Fibroblast of skin of abdomen (primary cell): Measurements from ENCODE around the gene KIF17.

Experiments
- DNase-seq: peaks from one replicate; pipeline ENCODE4 v3.0.0-alpha.2; 2013

KIF17 gene

DNA sequence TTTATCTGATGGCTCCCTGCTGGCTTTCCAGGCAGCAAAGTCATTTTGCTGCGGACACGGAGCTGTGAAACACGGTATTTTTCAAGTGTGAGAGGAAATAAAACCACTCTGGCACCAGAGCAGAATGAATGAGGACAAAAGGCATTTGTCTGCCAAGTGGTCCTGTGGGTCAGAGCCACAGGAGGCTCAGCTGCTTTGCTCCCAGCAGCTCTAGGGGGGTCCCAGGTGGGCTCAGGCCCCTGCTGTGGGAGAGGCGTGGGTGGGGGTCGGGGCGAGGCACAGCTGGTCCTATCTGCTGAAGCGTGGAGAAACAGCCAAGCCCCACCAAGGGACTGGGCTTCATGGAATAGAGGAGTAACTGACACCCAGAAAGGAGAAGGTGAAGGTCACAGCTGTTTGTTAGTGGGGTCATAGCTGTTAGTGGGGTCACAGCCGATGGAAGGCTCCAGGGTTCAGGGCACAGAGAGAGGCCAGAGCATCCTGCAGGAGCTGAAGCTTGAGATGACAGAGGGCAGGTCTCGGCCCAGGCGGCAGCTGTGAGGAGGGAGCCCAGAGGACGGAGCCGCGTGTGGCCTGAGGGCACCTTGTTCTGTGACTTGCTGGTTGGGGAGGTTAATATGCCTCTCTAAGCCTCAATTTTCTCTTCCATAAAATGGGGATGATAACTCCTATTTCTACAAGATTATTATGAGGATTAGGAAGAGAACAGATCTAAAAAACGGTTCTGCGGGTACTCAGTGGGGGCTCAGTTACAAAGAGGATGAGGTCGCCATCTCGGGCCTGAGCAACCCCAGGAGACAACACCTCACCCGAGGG lies 7.1 kb downstream of the KIF17 start:
- no peak for DNase-seq

GRCh38 chr1:20709868-20710267 lies 7.9 kb downstream of the KIF17 start:
- no peak for DNase-seq

- no peak for DNase-seq
Observed at GRCh38 chr1:20708891-20709290, 8.9 kb downstream of the KIF17 start.

DNA sequence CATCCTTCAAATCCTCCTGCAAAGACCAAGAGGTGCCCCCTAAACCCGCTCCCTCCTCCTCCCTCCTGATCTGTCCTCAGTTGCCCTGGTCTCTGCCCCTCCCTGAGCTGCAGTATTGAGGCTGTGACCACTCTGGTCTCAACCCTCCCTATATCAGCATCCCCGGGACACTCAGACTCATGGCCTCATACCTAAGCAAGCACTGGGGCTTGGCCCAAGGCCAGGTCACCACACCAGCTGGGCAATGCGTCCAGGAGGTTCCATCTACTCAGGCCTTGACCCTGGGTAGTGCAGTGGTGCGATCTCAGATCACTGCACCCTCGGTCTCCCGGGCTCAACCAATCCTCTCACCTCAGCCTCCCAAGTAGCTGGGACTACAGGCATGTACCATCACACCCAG lies 9.8 kb downstream of the KIF17 start:
- DNase-seq: no peak

GRCh38 chr1:20706841-20707240 lies 11.0 kb downstream of the KIF17 start:
- no peak for DNase-seq

DNA sequence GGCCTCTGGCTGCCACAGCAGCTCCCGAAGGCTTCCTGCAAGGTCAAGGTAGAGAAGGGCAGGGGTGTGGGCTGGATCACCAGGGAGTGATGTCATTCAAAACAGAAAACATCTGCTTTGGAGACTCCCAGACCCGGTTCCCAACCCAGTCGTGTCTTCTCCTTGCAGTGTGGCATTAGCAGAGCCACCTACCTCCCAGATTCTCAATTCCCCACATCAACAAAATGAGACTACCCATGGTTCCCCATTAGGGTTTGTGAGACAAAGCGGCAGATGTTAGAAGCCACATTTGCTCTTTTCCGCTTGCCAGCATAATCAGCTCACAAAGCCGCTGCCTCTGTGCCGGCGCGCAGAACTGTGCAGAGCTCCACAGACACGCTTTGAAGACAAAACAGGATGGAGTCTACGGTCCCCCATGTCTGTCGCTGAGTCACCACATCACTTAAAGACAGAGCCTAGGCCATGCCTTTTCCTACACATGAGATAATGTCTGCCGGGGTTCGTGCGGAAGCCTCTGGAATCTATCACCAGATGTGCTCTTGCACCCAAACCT lies 12.5 kb downstream of the KIF17 start:
- peak; percentile 56 for DNase-seq

DNA sequence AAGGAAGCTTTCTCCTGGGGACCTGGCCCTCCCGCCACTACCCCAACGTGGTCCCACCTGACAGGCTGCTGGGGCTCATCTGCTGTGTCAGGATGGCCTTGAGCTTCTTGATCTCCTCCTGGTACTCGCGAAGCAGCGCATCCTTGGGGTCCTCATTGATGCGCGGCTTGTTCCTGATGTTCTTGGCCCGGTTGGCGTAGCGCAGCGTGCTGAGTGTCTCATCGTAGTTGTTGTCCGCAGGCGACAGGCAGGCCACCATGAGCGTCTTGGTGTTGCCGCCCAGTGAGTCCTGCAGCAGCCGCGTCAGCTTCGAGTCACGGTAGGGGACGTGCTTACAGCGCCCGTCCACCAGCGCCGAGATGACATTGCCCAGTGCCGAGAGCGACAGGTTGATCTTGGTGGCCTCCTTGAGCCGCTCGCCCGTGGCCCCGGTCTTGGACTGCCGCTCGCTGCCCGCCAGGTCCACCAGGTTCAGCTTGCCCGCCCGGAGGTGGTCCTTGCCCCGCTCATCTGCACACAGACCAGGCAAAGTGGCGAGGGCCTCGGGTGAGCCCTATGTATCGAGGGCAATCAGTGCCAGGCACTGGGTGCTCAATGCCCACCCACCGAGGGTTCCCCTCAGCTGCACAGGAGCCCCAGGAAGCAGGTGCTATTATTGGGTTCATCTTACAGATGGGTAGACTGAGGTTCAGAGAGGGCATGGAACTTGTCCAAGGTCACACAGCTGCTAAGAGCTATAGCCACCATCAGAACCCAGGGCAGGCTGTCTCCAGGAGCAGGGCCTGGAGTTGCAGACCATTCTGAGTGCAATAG lies 13.2 kb downstream of the KIF17 start:
- no peak for DNase-seq

- no peak for DNase-seq
Observed at GRCh38 chr1:20703124-20703756, 14.6 kb downstream of the KIF17 start.

GRCh38 chr1:20702416-20702815 lies 15.4 kb downstream of the KIF17 start:
- no peak for DNase-seq

DNA sequence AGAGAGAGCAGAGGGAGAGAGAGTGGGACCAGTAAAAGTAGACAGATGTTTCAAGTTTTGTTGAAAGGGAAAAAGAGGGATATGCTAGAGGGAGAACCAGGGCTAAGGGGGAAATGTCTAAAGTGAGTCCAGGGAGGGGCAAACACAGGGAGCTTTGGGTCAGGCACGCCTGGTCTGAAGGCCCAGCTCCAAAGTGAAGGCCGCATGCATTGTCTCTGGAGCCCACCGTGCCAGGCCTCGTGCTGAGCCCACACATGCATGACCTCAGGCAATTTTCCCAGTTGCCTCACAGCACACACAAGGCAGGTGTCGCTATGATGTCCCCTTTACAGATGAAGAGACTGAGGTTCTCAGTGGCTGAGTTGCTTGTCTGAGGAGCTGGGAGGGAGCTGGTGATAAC lies 16.0 kb downstream of the KIF17 start:
- DNase-seq: no peak

GRCh38 chr1:20701446-20701845 lies 16.4 kb downstream of the KIF17 start:
- DNase-seq: no peak

- DNase-seq: no peak
Observed at GRCh38 chr1:20700636-20701215, 17.1 kb downstream of the KIF17 start.

- DNase-seq: no peak
Observed at GRCh38 chr1:20699558-20699957, 18.2 kb downstream of the KIF17 start.

DNA sequence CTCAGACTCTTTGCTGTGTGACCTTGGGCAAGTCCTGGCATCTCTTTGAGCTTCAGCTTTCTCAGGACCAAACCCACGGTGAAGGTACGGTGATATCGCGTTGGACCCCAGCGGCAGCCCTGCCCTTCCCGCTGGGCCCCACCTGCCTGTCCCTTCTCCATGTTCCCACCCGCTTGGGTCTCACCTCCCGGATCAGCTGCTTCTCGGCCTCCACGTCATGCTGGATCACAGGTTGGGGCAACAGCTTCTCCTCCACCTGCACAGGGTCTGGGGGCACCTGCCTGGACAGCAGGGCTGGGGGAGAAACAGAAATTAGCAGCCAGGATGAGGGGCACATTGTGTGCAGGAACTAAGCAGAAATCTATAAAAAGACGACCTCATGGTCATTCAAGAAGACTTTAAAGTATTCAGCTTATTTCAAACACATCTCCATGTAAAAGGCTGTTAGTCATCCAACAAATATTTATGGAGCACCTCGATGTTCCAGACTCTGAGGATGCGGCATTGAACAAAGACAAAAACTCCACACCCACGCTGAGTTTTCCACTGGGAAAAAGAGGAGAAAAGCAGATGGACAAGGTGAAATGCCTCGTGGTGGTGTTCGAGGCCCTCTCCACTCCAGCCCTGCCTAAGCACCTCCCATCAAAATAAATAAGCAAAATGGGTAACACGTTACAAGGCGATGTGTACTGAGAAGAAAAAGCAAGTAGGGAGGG lies 19.5 kb downstream of the KIF17 start:
- peak; percentile 83 for DNase-seq

DNA sequence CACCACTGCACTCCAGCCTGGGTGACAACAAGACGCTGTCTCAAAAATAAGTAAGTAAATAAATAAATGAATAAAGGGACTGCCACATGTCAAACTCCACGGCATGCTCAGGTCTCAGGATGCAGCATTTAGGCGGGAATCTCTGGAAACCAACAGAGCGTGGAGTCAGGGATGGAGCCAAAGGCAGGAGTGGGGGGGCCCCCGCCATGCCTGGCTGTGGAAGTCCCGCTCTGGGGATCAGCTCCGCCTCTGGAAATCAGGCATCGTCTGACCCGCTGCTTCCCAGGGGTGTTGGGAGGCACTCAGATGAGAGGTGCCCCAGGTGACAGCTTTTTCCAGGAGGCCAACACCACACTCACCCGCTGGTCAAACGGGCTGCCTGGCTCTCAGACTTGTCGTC lies 20.2 kb downstream of the KIF17 start:
- DNase-seq: no peak

DNA sequence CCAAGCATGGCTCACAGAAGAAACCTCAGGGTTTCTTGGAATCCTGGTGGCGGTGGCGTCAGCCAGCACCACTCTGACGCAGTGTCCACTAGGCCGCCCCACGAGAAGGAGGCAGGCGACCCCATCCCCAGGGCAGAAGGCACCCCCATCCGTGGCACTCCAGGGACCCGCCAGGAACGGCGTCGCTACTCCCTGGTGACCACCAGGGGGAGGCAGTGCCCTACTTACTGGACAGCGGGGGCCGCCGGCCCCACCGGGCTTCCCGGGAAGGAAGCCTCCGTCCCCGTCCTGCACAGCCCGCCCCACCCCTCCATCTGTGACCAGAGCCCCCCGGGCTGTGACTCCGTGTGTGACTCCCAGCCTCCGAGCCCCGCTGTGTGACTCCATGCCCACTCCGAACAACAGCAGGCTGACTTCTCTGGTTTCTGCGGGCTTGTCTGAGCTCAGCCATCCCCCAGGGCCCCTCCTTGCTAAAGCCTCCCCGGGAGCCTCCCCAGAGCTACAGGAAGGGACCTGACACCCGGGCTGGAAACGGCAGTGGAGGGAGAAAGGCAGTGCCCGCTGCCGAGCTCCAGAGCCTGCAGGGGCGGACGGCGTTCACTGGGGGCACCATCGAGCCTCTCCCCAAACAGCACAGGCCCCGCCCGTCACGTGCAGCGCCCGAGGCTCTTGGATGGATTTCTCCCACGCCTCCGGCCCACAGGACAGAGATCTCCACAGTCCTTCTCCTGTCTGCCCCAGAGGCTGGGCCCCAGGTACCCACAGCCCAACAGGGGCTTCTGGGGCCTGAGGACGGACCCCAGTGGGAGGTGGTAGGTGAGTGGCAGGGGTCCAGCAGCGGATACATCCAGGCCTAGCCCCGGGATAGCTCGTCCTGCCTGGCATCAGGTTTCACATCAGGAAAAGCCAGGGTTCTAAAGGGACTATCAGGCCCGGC lies 21.1 kb downstream of the KIF17 start:
- peak; percentile 95 for DNase-seq

- no peak for DNase-seq
Observed at GRCh38 chr1:20695515-20695914, 22.3 kb downstream of the KIF17 start.

GRCh38 chr1:20693623-20694022 lies 24.2 kb downstream of the KIF17 start:
- no peak for DNase-seq

DNA sequence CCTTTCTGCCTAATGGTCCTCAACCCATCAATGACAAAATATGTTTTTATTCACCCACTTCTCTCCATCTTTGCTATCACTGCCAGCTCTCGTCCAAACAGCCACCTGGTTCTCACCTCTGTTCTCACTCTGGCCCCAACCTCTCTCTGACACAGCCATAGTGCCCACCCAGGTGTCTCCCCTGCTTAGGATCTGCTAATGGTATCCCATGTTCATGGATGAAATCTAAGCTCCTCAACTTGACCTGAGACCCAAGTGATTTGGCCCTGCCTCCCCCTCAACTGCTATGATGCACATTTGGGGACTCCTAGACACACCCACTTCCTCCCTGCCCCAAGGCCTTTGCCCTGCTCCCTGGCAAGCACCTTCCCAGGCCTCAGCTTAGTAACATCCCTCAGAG lies 25.9 kb downstream of the KIF17 start:
- no peak for DNase-seq

- DNase-seq: no peak
Observed at GRCh38 chr1:20689645-20690056, 28.2 kb downstream of the KIF17 start.
